Neural progenitor cell (in vitro differentiated cells): ENCODE measurements around the gene ABHD15.

Experiments used
- CTCF ChIP-seq: fragments of 200-600 bp; sonication (generic); IDR thresholded peaks from 2 replicates; pipeline ENCODE4 v1.5.1; 2017; ENCODE audit warnings: antibody characterized with exemption, mild to moderate bottlenecking
- EZH2 ChIP-seq: fragments of 200-600 bp; sonication (generic); IDR thresholded peaks from 2 replicates; pipeline ENCODE4 v1.6.1; 2017; ENCODE audit warnings: antibody characterized with exemption, mild to moderate bottlenecking, moderate library complexity
- EZH2phosphoT487 ChIP-seq: fragments of 200-600 bp; sonication (generic); IDR thresholded peaks from 2 replicates; pipeline ENCODE4 v1.6.1; 2017; ENCODE audit warnings: antibody characterized with exemption

DNA sequence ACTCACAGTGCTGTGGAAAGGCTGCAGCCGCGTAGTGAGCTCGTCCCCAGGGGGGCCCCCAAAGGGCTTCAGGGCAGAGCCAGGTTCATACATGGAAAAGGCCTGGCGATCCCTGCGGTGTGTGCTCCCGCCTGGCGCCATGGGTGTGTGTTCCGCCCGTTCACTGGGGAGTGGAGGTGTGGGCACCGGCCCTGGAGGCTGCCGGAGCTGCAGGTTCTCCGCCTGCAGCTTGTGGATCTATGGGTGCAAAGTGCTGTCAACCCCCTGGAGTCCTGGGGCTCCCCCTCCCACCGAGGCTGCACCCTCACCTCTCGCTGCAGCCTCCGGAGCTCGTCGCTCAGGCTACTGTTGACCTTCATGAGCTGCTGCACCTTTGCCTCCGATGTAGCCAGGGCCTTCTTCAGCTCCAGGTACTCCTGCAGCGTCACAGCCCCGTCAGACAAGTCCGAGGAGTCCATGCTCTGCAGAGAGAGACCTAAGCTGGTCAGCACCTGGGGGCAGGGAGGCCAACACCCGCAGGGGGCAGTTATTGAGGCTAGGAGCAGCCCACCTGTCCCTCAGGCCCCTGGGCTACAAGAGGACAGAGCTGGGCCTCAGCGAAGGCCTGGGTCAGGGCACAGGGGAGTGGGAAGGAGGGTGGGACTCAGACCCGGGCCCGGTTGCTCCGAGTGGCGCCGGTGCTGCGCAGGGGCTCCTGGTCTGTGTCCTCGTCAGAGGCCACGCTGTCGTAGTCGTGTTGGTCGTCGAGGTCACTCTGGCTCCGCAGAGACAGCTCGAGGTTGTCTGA, 9.6 kb upstream of the ABHD15 start:
- TF ChIP-seq CTCF, result no peak
- no peak for TF ChIP-seq EZH2
- no peak for TF ChIP-seq EZH2phosphoT487
